Measurements from ENCODE around the gene IMMT.
"Not testable (repeated sequence)": the region's sequence is repeated elsewhere in the genome, so short reads cannot be mapped to it uniquely, and the experiment has no call there.

Gene IMMT

DNA sequence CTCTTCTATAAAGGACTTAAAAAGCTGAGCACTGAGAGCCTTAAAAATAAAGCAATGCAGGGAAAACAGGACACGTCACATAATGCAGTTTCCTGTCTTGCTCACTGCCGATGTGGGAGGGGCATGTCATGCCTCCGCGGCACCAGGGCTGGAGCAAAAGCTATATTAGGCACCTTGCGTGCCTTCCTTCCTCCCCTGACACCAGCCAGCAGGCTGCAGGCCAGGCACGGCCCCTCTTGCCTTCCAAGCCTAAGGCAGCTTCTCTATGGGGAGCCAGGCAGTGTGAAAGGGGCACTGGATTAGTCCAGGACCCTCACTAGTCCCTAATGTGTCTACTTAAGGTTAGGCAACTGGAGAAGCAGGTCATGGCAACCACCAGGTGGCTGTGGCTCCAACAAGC, 30.3 kb upstream of the IMMT start:
- DNase-seq, result peak; percentile 55

DNA sequence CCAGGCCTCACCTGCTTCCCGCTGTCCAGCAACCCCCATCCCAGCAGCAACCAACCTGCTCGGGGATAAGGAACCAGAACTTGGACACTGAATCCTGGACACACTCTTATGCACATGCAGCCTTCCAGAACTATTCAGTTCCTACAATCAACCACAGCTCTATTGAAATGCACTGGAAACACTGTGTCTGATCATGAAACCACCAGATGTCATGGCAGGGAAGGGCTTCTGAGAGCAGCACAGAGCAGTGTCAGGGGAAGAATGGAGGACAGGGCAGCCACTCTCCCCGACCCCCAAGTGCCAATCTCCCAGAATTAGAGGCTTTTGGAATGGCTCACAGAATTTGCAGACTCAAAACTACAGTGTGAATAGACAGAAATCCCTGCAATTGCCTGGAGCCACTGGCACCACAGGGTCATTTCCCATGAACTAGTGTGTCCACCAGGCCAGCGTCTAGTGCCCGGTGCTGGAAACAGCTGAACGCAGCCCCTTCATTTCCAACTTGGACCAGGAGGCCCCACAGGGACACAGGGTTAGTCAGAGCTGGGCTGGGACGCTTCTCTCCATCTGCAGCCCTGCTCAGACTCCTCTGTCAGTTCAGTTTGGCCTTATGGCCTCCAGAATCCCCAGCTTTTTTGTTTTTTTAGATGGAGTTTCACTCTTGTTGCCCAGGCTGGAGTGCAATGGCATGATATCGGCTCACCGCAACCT, 29.5 kb upstream of the IMMT start:
- no peak for DNase-seq

DNA sequence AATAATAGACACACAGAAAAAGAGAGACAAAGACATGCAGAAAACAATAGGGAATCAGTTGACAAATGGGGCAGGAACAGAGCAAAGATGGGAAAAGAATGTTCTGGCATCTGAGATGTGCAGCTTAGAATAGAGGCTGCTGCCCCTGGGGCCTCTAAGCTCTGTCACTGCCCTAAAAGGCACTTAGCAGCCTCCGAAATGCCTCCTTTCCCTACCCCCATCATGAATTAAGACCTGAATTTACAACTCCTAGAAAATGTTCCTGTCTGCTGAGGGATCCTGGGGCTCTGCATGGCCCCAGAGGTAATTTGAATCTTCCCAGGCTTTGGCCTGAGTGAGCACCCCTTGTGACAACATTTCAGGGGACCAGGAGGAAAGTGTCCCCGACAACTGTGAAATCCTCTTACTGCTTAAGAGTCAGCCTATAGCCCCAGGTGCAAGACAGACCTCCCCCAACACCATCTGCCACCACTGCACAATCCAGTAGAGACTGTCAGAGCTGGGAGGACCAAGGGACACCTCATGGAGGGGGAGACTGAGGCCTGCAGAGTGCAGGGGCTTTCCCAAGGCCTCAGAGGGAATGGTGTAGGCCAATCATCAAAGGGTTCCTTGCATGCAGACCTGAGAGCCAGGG, 28.8 kb upstream of the IMMT start:
- no peak for DNase-seq

DNA sequence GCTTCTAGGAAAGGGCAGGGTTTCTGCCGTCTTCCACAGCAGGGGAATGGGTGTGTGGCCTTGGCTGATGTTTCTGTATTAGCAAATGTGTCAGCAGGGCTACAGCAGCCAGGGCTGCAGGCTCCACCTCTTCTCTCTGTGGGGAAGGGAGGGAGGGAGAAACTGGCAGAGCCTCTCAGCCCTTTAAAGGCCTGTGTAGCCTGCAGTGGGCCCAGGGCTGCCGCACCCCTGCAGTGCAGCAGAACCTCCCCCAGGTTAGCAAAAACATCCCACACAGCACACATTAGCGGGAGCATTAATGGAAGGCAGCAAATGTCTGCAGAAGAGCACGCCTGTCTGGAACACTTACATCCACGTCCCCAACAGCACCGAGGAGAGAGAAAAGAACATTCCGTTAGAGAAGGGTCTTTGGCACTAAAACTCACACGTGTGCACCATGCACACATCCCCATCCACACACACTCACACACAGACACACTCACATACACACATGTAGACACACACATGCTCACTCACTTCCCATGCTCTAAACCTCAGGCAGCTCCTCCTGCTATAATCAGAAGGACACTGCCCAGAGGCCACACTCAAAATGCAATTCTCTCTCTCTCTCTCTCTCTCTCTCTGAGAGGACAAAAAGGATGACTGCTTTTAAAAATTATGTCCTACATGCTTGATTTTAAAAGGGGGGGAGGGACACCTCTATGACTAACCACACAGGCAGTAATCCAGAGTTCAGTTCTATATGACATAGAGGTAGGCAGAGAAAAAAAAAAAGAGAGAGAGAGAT, 28.1 kb upstream of the IMMT start:
- no peak for DNase-seq

DNA sequence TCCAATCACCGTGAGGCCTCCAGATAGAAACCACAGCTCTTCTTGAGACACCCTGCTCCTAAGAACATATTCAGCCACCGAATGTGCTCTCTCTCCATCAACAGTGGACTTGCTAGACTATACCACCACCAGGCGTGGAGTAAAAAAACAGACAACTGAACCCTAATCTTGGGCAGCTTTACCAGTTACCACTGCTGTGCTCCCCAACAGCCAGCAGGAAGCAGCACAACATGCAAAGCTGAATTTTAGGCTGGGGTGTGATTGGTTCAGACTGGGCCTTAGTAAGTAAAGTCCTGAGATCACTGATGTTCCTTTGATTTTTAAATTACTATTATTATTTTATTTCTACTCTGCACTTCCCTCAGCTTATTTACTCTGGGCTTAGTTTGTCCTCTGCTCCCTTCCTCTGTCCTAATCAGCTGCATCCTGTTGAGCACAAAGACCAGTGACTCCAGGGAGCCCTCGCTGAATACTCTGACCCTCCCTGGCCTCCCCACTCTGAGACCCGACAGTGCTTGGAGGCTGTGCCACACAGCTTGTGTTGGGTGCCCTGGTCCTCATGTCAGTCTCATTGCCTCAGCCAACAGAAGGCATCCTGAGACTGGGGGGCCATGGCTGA, 25.9 kb upstream of the IMMT start:
- DNase-seq, result peak; percentile 64

GRCh38 chr2:86219896-86220295, 24.6 kb upstream of the IMMT start:
- no peak for DNase-seq

- DNase-seq, result no peak
Observed at GRCh38 chr2:86218124-86218523, 22.9 kb upstream of the IMMT start.

GRCh38 chr2:86216575-86217555, 21.6 kb upstream of the IMMT start:
- no peak for DNase-seq

GRCh38 chr2:86214503-86214832, 19.2 kb upstream of the IMMT start:
- no peak for DNase-seq

- DNase-seq, result no peak
Observed at GRCh38 chr2:86213699-86214502, 18.6 kb upstream of the IMMT start.

DNA sequence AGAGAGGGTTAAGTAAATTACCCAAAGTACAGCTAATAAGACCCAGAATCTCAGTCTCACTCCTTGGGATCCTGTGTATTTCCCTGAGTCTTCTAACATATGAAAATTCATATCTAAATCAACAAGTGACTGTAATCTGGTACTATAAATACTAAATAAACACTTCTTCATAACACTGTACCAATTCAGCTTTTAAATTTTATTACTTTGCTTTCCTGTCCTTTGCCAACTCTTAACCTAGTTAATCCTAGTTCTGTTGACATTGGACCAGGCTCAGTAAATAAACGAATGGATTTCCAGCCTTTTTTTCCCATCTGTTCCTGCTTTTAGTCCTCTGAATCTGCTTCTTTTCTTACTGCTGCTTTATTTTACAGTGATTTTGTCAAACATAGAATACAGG, 17.8 kb upstream of the IMMT start:
- no peak for DNase-seq

GRCh38 chr2:86211796-86212188, 16.5 kb upstream of the IMMT start:
- no peak for DNase-seq

- DNase-seq, result no peak
Observed at GRCh38 chr2:86211033-86211795, 16.0 kb upstream of the IMMT start.

- DNase-seq, result no peak
Observed at GRCh38 chr2:86204458-86204857, 9.2 kb upstream of the IMMT start.

- no peak for DNase-seq
Observed at GRCh38 chr2:86203614-86204013, 8.4 kb upstream of the IMMT start.

DNA sequence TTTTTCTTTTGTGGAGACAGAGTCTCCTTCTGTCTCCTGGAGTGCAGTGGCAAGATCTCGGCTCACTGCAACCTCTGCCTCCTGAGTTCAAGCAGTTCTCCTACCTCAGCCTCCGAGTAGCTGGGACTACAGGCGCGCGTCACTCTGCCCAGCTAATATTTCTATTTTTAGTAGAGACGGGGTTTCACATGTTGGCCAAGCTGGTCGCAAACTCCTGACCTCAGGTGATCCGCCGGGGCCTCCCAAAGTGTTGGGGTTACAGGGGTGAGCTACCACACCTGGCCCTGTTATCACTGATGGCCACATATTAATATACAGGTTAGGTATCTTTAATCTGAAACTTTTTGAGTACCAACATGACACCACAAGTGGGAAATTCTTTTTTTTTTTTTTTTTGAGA, 7.4 kb upstream of the IMMT start:
- no peak for DNase-seq

GRCh38 chr2:86202336-86202692, 7.1 kb upstream of the IMMT start:
- no peak for DNase-seq

DNA sequence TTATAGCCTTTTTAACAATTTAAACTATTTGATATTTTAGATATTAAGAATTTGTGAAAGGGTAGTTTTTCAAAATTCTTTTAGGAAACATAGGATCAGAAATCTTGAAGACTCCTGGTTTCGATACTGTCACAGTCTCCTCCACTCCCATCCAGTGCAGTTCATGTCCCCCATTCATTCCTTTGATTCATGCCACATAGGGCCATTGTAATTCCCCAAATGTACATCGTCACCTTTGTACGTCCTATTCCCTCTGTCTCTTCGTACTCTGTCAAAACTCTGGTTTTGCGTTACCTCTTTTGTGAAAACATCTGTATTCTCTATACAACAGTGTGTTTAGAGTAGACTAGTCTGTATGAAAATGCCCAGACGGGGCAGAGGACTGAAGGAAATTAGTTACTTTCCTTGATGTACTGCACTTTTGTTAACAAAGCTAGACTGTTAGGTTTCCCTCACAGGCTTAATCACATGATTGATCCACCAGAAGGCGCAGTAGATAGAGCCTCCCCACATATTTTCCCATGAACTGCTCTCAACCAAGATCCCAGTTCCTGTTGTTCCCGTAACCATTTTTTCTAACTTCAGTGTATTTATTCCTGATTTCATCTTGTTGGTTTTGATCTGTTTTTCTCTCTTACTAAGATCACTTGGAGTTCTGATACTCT, 6.5 kb upstream of the IMMT start:
- DNase-seq, result no peak

DNA sequence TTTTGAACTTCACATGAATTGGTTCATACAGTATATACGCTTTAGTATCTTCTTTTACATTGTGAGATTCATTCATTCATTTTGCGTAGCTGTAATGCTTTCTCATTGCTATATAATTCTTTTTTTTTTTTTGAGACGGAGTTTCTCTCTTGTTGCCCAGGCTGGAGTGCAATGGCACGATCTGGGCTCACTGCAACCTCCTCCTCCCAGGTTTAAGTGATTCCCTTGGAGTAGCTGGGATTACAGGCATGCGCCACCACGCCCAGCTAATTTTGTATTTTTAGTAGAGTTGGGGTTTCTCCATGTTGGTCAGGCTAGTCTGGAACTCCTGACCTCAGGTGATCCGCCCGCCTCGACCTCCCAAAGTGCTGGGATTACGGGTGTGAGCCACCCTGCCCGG, 5.3 kb upstream of the IMMT start:
- DNase-seq, result not testable (repeated sequence)

DNA sequence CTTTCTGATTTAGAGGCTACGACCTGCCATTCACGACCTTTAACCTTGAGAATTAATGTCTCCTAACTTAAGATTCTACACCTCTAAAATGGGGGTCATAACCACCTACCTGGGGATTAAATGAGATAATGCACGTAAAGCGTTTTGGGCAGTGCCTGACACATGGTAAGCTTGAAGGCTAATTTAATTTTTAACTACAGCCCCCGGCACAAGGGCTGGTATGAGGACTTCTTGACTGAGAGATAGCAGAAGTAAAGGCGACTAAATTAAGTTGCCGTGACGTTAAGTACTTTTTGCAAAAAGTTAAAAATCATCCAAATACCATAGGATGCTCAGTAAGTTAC, 4.5 kb upstream of the IMMT start:
- DNase-seq, result no peak

All from stimulated activated CD4-positive, alpha-beta T cell treated with anti-CD3 and anti-CD28 coated beads, Interleukin-4, amount 100 ng/mL, for 1 hour (primary cell).